ENCODE measurements around the gene GARIN5A.

- TF ChIP-seq EZH2 (IDR thresholded peaks at IDR 0.05; ENCODE audit: borderline replicate concordance): peak; percentile 30
- TF ChIP-seq, protein P1, sequence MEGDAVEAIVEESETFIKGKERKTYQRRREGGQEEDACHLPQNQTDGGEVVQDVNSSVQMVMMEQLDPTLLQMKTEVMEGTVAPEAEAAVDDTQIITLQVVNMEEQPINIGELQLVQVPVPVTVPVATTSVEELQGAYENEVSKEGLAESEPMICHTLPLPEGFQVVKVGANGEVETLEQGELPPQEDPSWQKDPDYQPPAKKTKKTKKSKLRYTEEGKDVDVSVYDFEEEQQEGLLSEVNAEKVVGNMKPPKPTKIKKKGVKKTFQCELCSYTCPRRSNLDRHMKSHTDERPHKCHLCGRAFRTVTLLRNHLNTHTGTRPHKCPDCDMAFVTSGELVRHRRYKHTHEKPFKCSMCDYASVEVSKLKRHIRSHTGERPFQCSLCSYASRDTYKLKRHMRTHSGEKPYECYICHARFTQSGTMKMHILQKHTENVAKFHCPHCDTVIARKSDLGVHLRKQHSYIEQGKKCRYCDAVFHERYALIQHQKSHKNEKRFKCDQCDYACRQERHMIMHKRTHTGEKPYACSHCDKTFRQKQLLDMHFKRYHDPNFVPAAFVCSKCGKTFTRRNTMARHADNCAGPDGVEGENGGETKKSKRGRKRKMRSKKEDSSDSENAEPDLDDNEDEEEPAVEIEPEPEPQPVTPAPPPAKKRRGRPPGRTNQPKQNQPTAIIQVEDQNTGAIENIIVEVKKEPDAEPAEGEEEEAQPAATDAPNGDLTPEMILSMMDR (IDR thresholded peaks at IDR 0.05; ENCODE audit: poor library complexity): no peak
- no peak for TF ChIP-seq EZH2phosphoT487 (IDR thresholded peaks at IDR 0.05; ENCODE audit: low read depth, severe bottlenecking, unreplicated experiment)
These were observed 57.5 kb downstream of the GARIN5A start for GRCh38 chr19:50419022-50419579.

Data from hepatocyte (in vitro differentiated cells).